Sciatic nerve (tissue), 2 donors: ENCODE measurements around the gene ZFAND2A. TPM values are rescaled to one million over a fixed set of nuclear protein-coding genes. Genes with fewer than 3 reads are reported as not detected.
"Not testable (repeated sequence)": the region's sequence is repeated elsewhere in the genome, so short reads cannot be mapped to it uniquely, and the experiment has no call there.

Experiments
- ATAC-seq: fragments of 200-7000 bp; cut with Tn5 transposase; one replicate; pipeline ENCODE4 v1.9.1; 2020; ENCODE audit warnings: mild to moderate bottlenecking, moderate library complexity
- DNase-seq: peaks from one replicate; pipeline ENCODE4 v3.0.0-alpha.2; 2020; ENCODE audit warnings: low spot score
- intact Hi-C: fragments of 100-400 bp; cut with DNase I; formaldehyde crosslinking; loops from one replicate; pipeline ENCODE4 v1.14.2; 2022
- total RNA-seq: library from RNA; stranded (reverse); fragmentation: NEBNext Ultra II Directional; extraction: Animal tissue kit (Norgen Biotek cat#: 25700); gene quantifications from one replicate; pipeline ENCODE4 v1.2.1, GENCODE V29; 2021
- donor health status: DM: no; HTN: no; CAD: no.
- donor health status: DM: no; HTN: no; CAD: no.

The ZFAND2A gene
- total RNA-seq, 1 donor from 2014 or later, result 24.7 TPM

GRCh38 chr7:1155818-1156781, 3.9 kb downstream of the ZFAND2A start:
- DNase-seq, intact Hi-C loops, ATAC-seq: not testable (repeated sequence)

GRCh38 chr7:1154172-1154739, 5.7 kb downstream of the ZFAND2A start:
- intact Hi-C loops, result no loop called here
- DNase-seq (no peak), ATAC-seq (no peak)

- DNase-seq, result no peak
Observed at GRCh38 chr7:1152492-1152891, 7.5 kb downstream of the ZFAND2A start.

DNA sequence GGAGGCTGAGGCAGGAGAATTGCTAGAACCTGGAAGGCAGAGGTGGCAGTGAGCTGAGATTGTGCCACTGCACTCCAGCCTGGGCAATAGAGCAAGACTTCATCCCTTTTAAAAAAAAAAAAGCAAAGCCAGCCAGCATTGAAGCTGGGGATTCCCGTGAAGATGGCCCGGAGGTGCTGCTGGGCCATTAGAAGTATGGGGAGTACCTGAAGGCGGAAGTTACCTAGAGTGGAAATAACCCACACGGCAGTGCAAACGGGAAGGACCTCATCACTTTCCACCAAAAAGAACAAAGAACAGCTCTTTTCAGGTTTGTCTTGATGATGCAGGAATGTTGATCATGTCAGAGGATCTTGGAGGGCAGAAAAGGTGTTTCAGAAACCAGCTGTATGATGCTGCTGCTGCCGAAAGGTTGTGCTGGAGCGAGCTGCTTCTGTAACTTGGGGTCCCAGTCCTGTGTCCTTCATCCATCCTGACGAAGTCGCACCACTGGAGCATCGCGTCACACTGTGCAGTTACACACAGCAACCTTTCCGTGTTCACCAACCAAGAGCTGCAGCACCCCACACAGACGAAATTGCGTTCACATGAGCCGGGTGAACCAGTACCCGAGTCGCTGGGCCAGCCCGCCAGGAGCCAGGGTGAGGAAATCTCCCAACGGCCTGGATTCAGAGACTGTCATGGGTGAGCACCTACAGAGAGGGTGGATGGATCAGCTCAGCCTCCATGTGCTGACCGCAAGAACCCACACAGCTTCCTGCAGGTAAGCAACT, 8.2 kb downstream of the ZFAND2A start:
- DNase-seq, result no peak
- ATAC-seq, result no peak
- intact Hi-C loops, result no loop called here

More at GRCh38 chr7:1152492-1152891, 7.5 kb downstream of the ZFAND2A start:
- ATAC-seq, result no peak
- intact Hi-C loops, result no loop called here

GRCh38 chr7:1151156-1151555, 8.8 kb downstream of the ZFAND2A start:
- ATAC-seq (no peak), DNase-seq (no peak)
- intact Hi-C loops, result no loop called here

DNA sequence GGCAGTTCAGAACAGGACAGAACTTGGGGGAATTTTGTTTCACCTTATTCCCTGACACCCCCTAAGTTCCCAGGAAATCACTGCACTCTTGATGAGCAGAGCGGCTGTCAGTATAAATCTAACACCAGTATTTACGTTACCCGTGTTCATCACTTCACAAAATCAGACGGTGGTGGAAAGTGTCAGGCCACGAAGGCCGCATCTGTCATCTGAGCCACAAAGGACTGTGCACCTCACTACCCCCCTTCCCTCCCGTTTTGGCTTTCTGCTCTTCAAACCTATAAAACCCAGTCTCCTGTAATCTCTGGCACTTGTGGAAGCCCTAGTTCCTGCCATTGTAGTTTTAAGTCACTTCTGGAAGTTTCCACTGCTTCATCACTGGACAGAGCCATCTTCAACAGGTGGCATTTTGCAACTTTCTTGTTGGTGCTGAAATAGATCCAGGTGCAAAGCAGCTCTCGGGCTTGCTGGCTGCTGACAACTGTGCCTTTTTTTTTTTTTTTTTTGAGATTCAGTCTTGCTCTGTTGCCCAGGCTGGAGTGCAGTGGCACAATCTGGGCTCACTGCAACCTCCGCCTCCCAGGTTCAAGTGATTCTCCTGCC, 9.5 kb downstream of the ZFAND2A start:
- DNase-seq (no peak), ATAC-seq (no peak)
- intact Hi-C loops, result no loop called here

- ATAC-seq, result no peak
- intact Hi-C loops, result no loop called here
- DNase-seq, result no peak
Observed at GRCh38 chr7:1149351-1149794, 10.6 kb downstream of the ZFAND2A start.

GRCh38 chr7:1147873-1148272, 12.1 kb downstream of the ZFAND2A start:
- DNase-seq, intact Hi-C loops, ATAC-seq: not testable (repeated sequence)

- peak; percentile 59 for DNase-seq
Observed at GRCh38 chr7:1144269-1144771, 15.7 kb downstream of the ZFAND2A start.

GRCh38 chr7:1143031-1143430, 17.0 kb downstream of the ZFAND2A start:
- ATAC-seq, intact Hi-C loops: not testable (repeated sequence)
- peak; percentile 13 for DNase-seq

More at GRCh38 chr7:1144269-1144771, 15.7 kb downstream of the ZFAND2A start:
- intact Hi-C loops, result no loop called here
- peak; percentile 69 for ATAC-seq

GRCh38 chr7:1142051-1142635, 17.9 kb downstream of the ZFAND2A start:
- intact Hi-C loops, result no loop called here
- DNase-seq, result peak; percentile 38
- ATAC-seq, result no peak

DNA sequence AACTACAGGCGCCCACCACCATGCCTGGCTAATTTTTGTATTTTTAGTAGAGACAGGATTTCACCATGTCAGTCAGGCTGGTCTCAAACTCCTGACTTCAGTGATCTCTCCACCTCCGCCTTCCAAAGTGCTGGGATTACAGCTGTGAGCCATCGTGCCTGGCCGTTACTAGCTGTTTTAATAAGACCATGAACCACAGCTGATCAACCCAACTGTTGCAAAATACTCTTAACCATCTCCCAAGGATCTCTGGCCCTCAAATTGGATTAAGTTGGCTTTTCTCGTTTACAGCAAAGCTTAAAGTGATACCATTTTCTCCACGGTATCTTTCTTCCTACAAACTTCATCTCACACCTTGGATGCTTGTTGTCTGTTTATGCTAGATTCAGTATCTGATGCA, 18.3 kb downstream of the ZFAND2A start:
- DNase-seq (peak; percentile 31), ATAC-seq (no peak)
- intact Hi-C loops, result no loop called here

GRCh38 chr7:1140476-1141104, 19.4 kb downstream of the ZFAND2A start:
- intact Hi-C loops, result no loop called here
- DNase-seq (peak; percentile 13), ATAC-seq (no peak)

DNA sequence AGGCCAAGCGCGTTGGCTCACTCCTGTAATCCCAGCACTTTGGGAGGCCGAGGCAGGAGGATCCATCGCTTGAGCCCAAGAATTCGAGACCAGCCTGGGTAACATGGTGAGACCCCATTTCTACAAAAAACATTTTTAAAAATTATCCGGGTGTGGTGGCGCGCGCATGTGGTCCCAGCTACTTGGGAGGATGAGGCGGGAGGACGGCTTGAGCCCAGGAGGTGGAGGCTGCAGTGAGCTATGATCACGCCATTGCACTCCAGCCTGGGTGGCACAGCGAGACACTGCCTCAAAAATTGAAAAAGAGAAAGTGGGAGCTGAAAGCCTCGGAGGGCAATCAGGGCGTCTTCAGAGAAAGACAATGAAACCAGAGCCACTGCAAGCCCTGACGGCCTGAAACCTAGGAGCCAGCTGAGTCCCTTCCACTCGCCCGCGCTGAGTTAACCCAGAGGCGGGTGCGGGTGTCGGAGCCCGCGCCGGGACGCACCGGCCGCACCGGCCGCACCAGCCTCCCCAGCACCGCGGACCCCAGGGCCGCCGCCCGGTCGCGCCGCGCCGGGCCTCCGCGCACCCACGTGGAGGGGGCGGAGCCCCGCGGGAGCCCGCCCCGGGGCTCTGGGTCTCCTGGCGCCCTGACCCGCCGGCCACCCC, 22.4 kb downstream of the ZFAND2A start:
- ATAC-seq (peak; percentile 45), DNase-seq (peak; percentile 58)
- intact Hi-C loops, result no loop called here

GRCh38 chr7:1136841-1137516, 23.0 kb downstream of the ZFAND2A start:
- DNase-seq, result peak; percentile 37

DNA sequence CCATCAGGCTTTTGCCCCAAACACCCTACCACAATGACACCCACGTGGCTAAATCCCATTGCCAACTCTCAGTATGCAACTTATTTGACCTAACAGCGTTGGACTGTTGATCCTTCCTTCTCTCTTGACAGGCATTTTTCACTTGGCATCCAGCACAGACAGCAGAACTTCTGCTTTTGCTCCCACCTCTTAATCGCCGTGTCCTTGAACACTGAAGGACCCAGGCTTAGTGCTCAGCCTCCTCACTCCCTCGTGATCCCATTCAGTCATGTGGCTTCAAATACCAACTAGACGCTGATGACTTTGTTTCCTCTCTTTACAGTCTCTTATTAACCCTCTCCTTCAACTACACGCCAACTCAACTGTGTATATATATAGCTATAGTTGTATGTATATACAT, 25.0 kb downstream of the ZFAND2A start:
- DNase-seq, result peak; percentile 8
- intact Hi-C loops, result no loop called here

More at GRCh38 chr7:1136841-1137516, 23.0 kb downstream of the ZFAND2A start:
- intact Hi-C loops, result no loop called here
- no peak for ATAC-seq

More for the DNA sequence above, 25.0 kb downstream of the ZFAND2A start:
- ATAC-seq, result no peak
